DOHH2 (cell line): ENCODE data around the gene EGR2.
A peak's percentile ranks its signal among the peaks of the same experiment; 100 is the strongest.

Experiments used
- EZH2phosphoT487 ChIP-seq: fragments of 200-600 bp; sonication (generic); IDR thresholded peaks from 2 replicates; pipeline ENCODE4 v1.6.1; 2017; ENCODE audit warnings: borderline replicate concordance, mild to moderate bottlenecking, antibody characterized with exemption, low read length, moderate library complexity, mixed read lengths
- TF ChIP-seq, protein P1 (sequence below): fragments of 200-600 bp; sonication (generic); IDR thresholded peaks from one replicate; pipeline ENCODE4 v1.5.1; 2014; ENCODE audit warnings: antibody characterized with exemption, mild to moderate bottlenecking, low read depth, low read length; ENCODE audit not compliant: poor library complexity, severe bottlenecking

DNA sequence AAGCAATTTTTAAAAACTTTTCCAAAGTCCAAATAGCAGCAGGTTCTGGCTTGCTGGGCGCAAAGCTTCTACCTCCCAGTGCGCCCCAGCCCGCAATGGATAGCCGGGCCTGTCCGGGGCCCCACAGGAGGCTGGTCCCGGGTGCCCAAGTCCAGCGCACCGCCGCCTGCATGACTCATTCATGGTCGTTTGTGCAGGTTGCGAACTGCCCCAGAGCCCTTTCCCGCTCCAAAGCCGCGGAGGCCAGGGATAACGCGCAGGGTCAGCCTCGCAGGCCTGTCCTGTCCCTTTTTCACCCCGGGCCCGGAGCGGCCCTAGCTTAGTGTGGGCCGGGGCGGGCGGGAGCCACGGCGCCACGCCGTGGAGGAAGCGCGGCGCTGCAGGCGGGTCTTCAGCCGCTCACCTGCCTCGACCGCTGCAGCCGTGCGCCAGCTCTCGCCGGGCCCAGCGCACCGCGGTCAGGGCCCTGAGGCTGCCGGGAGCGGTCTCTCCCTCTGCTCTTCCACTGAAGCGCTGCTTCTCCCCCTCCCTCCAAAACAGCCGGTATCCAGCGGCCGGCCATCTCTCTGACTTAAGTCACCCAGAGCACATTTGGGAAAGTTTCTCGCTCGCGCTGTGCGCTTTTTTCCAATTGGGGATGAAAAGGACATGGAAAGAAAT, 1.7 kb upstream of the EGR2 start:
- TF ChIP-seq, protein P1, sequence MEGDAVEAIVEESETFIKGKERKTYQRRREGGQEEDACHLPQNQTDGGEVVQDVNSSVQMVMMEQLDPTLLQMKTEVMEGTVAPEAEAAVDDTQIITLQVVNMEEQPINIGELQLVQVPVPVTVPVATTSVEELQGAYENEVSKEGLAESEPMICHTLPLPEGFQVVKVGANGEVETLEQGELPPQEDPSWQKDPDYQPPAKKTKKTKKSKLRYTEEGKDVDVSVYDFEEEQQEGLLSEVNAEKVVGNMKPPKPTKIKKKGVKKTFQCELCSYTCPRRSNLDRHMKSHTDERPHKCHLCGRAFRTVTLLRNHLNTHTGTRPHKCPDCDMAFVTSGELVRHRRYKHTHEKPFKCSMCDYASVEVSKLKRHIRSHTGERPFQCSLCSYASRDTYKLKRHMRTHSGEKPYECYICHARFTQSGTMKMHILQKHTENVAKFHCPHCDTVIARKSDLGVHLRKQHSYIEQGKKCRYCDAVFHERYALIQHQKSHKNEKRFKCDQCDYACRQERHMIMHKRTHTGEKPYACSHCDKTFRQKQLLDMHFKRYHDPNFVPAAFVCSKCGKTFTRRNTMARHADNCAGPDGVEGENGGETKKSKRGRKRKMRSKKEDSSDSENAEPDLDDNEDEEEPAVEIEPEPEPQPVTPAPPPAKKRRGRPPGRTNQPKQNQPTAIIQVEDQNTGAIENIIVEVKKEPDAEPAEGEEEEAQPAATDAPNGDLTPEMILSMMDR, result peak; percentile 77
- TF ChIP-seq EZH2phosphoT487, result no peak
